HepG2 (cell line): ENCODE data around the gene ACSS3. TPM values are rescaled to one million over a fixed set of nuclear protein-coding genes. Genes with fewer than 3 reads are reported as not detected.

Experiments
- EED ChIP-seq: sonication (generic); formaldehyde crosslinking; IDR thresholded peaks from 2 replicates; pipeline ENCODE4 v1.5.0; 2020; ENCODE audit warnings: mild to moderate bottlenecking, missing genetic modification reagents
- EP300 ChIP-seq, 3 experiments: sonication (generic) in 1 of 3; formaldehyde crosslinking in 1 of 3; IDR thresholded peaks; 2 replicates each; pipeline versions ENCODE4 v1.5.1 to v1.6.1; 2011 to 2020; ENCODE audit warnings: low read depth in 2 of 3, low read length in 2 of 3, borderline replicate concordance in 1 of 3, improper control_type of control experiment in 1 of 3, mild to moderate bottlenecking in 1 of 3, missing genetic modification reagents in 1 of 3, moderate library complexity in 1 of 3
- FOXO4 ChIP-seq: sonication (generic); formaldehyde crosslinking; conservative IDR thresholded peaks from 2 replicates; pipeline ENCODE4 v1.8.1; 2023; ENCODE audit warnings: missing genetic modification reagents
- NCOA1 ChIP-seq: sonication (generic); formaldehyde crosslinking; IDR thresholded peaks from 2 replicates; pipeline ENCODE4 v1.9.0; 2021; ENCODE audit warnings: missing genetic modification reagents
- NR2F2 ChIP-seq: IDR thresholded peaks from 2 replicates; pipeline ENCODE4 v1.6.1; 2012; ENCODE audit warnings: low read depth, inconsistent platforms, borderline replicate concordance
- RFX3 ChIP-seq: IDR thresholded peaks from 2 replicates; pipeline ENCODE4 v1.6.1; 2016; ENCODE audit warnings: missing biosample characterization, missing genetic modification reagents
- STAT5B ChIP-seq: sonication (generic); formaldehyde crosslinking; IDR thresholded peaks from 2 replicates; pipeline ENCODE4 v1.4.0; 2020; ENCODE audit warnings: missing genetic modification reagents
- TAF15 ChIP-seq: fragments of 200-400 bp; formaldehyde crosslinking; IDR thresholded peaks from one replicate; pipeline ENCODE4 v1.6.1; 2018; ENCODE audit warnings: mild to moderate bottlenecking, low read depth, low read length; ENCODE audit not compliant: poor library complexity, severe bottlenecking
- ZBTB26 ChIP-seq: IDR thresholded peaks from 2 replicates; pipeline ENCODE4 v1.6.1; 2016; ENCODE audit warnings: missing compliant biosample characterization, missing genetic modification reagents, borderline replicate concordance
- ZBTB44 ChIP-seq: sonication (generic); formaldehyde crosslinking; IDR thresholded peaks from 2 replicates; pipeline ENCODE4 v1.4.0; 2020; ENCODE audit warnings: missing genetic modification reagents
- ZFP36L1 ChIP-seq: sonication (generic); formaldehyde crosslinking; IDR thresholded peaks from 2 replicates; pipeline ENCODE4 v1.8.0; 2022; ENCODE audit warnings: mild to moderate bottlenecking, missing genetic modification reagents, moderate library complexity
- ZNF230 ChIP-seq: sonication (generic); formaldehyde crosslinking; IDR thresholded peaks from 2 replicates; pipeline ENCODE4 v1.4.0; 2020; ENCODE audit warnings: mild to moderate bottlenecking, missing genetic modification reagents
- ZNF282 ChIP-seq: fragments of 450-650 bp; IDR thresholded peaks from 2 replicates; pipeline ENCODE4 v1.6.1; 2018; ENCODE audit not compliant: partially characterized antibody
- ZNF333 ChIP-seq: sonication (generic); formaldehyde crosslinking; IDR thresholded peaks from 2 replicates; pipeline ENCODE4 v1.4.0; 2020; ENCODE audit warnings: mild to moderate bottlenecking, missing genetic modification reagents, borderline replicate concordance
- ZNF337 ChIP-seq: sonication (generic); formaldehyde crosslinking; IDR thresholded peaks from 2 replicates; pipeline ENCODE4 v1.5.1; 2020; ENCODE audit warnings: missing genetic modification reagents, low read depth, mild to moderate bottlenecking, borderline replicate concordance
- ZNF546 ChIP-seq: sonication (generic); formaldehyde crosslinking; conservative IDR thresholded peaks from 2 replicates; pipeline ENCODE4 v1.8.1; 2023; ENCODE audit warnings: mild to moderate bottlenecking, missing genetic modification reagents
- ZNF562 ChIP-seq: sonication (generic); formaldehyde crosslinking; IDR thresholded peaks from 2 replicates; pipeline ENCODE4 v1.8.0; 2022; ENCODE audit warnings: missing genetic modification reagents, borderline replicate concordance
- ZNF629 ChIP-seq: sonication (generic); formaldehyde crosslinking; conservative IDR thresholded peaks from 2 replicates; pipeline ENCODE4 v1.5.0; 2020; ENCODE audit warnings: missing genetic modification reagents
- ZNF687 ChIP-seq: sonication (generic); formaldehyde crosslinking; IDR thresholded peaks from 2 replicates; pipeline ENCODE4 v1.5.1; 2020; ENCODE audit warnings: mild to moderate bottlenecking, missing genetic modification reagents, moderate library complexity
- ZNF704 ChIP-seq: sonication (generic); formaldehyde crosslinking; IDR thresholded peaks from 2 replicates; pipeline ENCODE4 v1.8.1; 2023; ENCODE audit warnings: mild to moderate bottlenecking, inconsistent platforms, moderate library complexity, missing genetic modification reagents, borderline replicate concordance
- ZNF746 ChIP-seq: sonication (generic); formaldehyde crosslinking; IDR thresholded peaks from 2 replicates; pipeline ENCODE4 v1.8.0; 2022; ENCODE audit warnings: mild to moderate bottlenecking, missing genetic modification reagents
- polyA plus RNA-seq, 8 experiments: library from polyadenylated mRNA; depleted of rRNA in 3 of 8; stranded (reverse) in 7 of 8; unstranded in 1 of 8; fragments of >200 nt; fragmentation: Illumina TruSeq in 4 of 8; extraction: Trizol in 4 of 8; gene quantifications; 2 replicates each; pipeline versions ENCODE4 v1.2.1 to v1.2.3, GENCODE V29; 2011 to 2016; ENCODE audit warnings: low read depth in 4 of 8, missing spikeins in 1 of 8, mixed read lengths in 1 of 8; ENCODE audit not compliant: insufficient read depth in 1 of 8
- total RNA-seq, 5 experiments: library from RNA; depleted of rRNA; stranded (reverse); fragments of >200 nt; fragmentation: Illumina TruSeq; extraction: Trizol; gene quantifications; 2 replicates each; pipeline ENCODE4 v1.2.3, GENCODE V29; 2016; ENCODE audit warnings: low read depth in 1 of 5

Gene ACSS3
- total and polyA plus RNA-seq, 2 of the 13 experiments (the other 11 are each of a cell fraction or from before 2014, with no cell fraction given) = 79.5 to 86.3 TPM

- TF ChIP-seq ZNF746 (CRISPR knock-in tag) (no peak), NCOA1 (CRISPR knock-in tag) (no peak), ZNF629 (no peak), ZNF337 (no peak), ZBTB44 (CRISPR knock-in tag) (no peak), STAT5B (CRISPR knock-in tag) (0 out of 2 replicates have a peak, but pooled peaks have one; percentile 42), ZNF282 (no peak), EP300 (IDR thresholded peaks at IDR 0.05; ENCODE audit: low read depth in 2 of 2, low read length in 2 of 2) (peak in 1 of 2 experiments; percentile 88; a peak in 2 of 4 replicates), EP300 (CRISPR knock-in tag; IDR thresholded peaks at IDR 0.05; ENCODE audit: borderline replicate concordance) (peak; percentile 69; the same call in 1 of the 2 replicates), ZNF333 (CRISPR knock-in tag) (no peak), NR2F2 (no peak), ZFP36L1 (CRISPR knock-in tag) (no peak), ZBTB26 (CRISPR knock-in tag) (peak; percentile 95), ZNF230 (CRISPR knock-in tag) (no peak), ZNF562 (CRISPR knock-in tag) (no peak), RFX3 (CRISPR knock-in tag) (no peak), FOXO4 (CRISPR knock-in tag) (no peak), EED (CRISPR knock-in tag) (no peak), TAF15 (no peak), ZNF687 (no peak), ZNF704 (CRISPR knock-in tag) (no peak), ZNF546 (CRISPR knock-in tag) (no peak)
Measured at GRCh38 chr12:81086342-81086741, 8.5 kb downstream of the ACSS3 start (continued).
